Measurements from ENCODE around the gene HSPA4L. TPM values are rescaled to one million over a fixed set of nuclear protein-coding genes. Genes with fewer than 3 reads are reported as not detected.

The HSPA4L gene
- total RNA-seq, 1 experiment from 2014 or later: 5.3 TPM

DNA sequence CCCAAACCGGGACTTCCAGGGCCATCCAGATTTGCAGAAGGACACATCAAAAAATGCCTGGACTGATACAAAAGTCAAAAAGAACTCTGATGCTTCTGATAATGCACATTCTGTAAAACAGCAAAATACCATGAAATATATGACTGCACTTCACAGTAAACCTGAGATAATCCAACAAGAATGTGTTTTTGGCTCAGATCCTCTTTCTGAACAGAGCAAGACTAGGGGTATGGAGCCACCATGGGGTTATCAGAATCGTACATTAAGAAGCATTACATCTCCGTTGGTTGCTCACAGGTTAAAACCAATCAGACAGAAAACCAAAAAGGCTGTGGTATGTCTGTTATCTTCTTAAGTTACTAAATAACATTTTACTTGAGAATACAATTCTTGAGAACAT, 107.8 kb downstream of the HSPA4L start:
- no peaks in the 10 kb centered on the region for H3K9me3 ChIP-seq (ENCODE audit: control insufficient read depth, low read depth, low read length)
- no peak overlapping the region for H3K4me2 ChIP-seq (ENCODE audit: insufficient read depth, insufficient read length, low read length)
- H3K4ac ChIP-seq (ENCODE audit: low read depth, low read length): no peak overlapping the region
- Mint-ChIP-seq H3K27ac (no peak overlapping the region), H3K36me3 (ENCODE audit: insufficient read depth in 1 of 3, low read depth in 3 of 3) (peaks cover 42 to 79% (median 76%) of the 10 kb centered on the region in 3 experiments), H3K27me3 (ENCODE audit: low read depth) (no peaks in the 10 kb centered on the region), H3K9me3 (no peaks in the 10 kb centered on the region), H3K4me3 (no peak overlapping the region), H3K4me1 (no peaks in the 10 kb centered on the region)
- H2BK12ac ChIP-seq (ENCODE audit: insufficient read length, low read depth, low read length): no peak overlapping the region
- H2BK15ac ChIP-seq (ENCODE audit: low read depth, low read length): no peak overlapping the region
- H3K27me3 ChIP-seq (ENCODE audit: insufficient read depth, low read length): no peaks in the 10 kb centered on the region
- H3K23me2 ChIP-seq (ENCODE audit: insufficient read length, low read depth, low read length, poor library complexity, severe bottlenecking): no peaks in the 10 kb centered on the region
- no peaks in the 10 kb centered on the region for H3K4me1 ChIP-seq (ENCODE audit: insufficient read depth, low read length)
- H2AK5ac ChIP-seq (ENCODE audit: insufficient read length, low read length): no peak overlapping the region
- H4K20me1 ChIP-seq (ENCODE audit: control insufficient read depth, insufficient read depth, insufficient read length): no peaks in the 10 kb centered on the region
- H3K27ac ChIP-seq (ENCODE audit: insufficient read length, low read depth, low read length): no peak overlapping the region
- H4K5ac ChIP-seq (ENCODE audit: insufficient read length, low read depth, low read length): no peak overlapping the region
- no peak overlapping the region for H3T11ph ChIP-seq (ENCODE audit: low read length)
- no peak overlapping the region for H2BK20ac ChIP-seq (ENCODE audit: low read depth, low read length, poor library complexity, severe bottlenecking)
- no peak overlapping the region for H3K56ac ChIP-seq (ENCODE audit: insufficient read length, low read depth, low read length)
- no peaks in the 10 kb centered on the region for H3K79me2 ChIP-seq (ENCODE audit: insufficient read depth, low read length)
- no peak overlapping the region for H4K8ac ChIP-seq (replicated peaks; ENCODE audit: insufficient read length, low read depth, low read length)
- H3K23ac ChIP-seq (ENCODE audit: insufficient read length, low read depth, low read length): no peak overlapping the region
- H2BK5ac ChIP-seq (ENCODE audit: insufficient read length, low read length): no peak overlapping the region
- no CpG with 5 or more reads among the region's 3 CpGs for WGBS (ENCODE audit: extremely low coverage, insufficient read length, low lambda C conversion rate)
- no peak overlapping the region for H4K91ac ChIP-seq (ENCODE audit: insufficient read length, low read depth, low read length)
- no peak overlapping the region for H3K14ac ChIP-seq (ENCODE audit: insufficient read depth, low read length)
- DNase-seq: no peak
- no peaks in the 10 kb centered on the region for H3K79me1 ChIP-seq (ENCODE audit: insufficient read depth, low read depth, low read length, poor library complexity, severe bottlenecking)
- H2AFZ ChIP-seq (ENCODE audit: low read length): no peak overlapping the region
- no peak overlapping the region for H3K18ac ChIP-seq (ENCODE audit: insufficient read length, low read depth, low read length)
- no peak overlapping the region for H3K9ac ChIP-seq (ENCODE audit: extremely low read depth, insufficient read length, low read length)
- no peak overlapping the region for H2BK120ac ChIP-seq (ENCODE audit: low read depth, low read length, poor library complexity, severe bottlenecking)
- TF ChIP-seq, protein P1, sequence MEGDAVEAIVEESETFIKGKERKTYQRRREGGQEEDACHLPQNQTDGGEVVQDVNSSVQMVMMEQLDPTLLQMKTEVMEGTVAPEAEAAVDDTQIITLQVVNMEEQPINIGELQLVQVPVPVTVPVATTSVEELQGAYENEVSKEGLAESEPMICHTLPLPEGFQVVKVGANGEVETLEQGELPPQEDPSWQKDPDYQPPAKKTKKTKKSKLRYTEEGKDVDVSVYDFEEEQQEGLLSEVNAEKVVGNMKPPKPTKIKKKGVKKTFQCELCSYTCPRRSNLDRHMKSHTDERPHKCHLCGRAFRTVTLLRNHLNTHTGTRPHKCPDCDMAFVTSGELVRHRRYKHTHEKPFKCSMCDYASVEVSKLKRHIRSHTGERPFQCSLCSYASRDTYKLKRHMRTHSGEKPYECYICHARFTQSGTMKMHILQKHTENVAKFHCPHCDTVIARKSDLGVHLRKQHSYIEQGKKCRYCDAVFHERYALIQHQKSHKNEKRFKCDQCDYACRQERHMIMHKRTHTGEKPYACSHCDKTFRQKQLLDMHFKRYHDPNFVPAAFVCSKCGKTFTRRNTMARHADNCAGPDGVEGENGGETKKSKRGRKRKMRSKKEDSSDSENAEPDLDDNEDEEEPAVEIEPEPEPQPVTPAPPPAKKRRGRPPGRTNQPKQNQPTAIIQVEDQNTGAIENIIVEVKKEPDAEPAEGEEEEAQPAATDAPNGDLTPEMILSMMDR (conservative IDR thresholded peaks at IDR 0.05): no peak

Other genes with a start within 250 kb of the HSPA4L start
- gene INTU, start 149.4 kb upstream of the HSPA4L start, total RNA-seq (2021): 10.7 and 11.4 TPM in 2 replicates
- not detected in 2 replicates for gene SLC25A31, start 51.9 kb upstream of the HSPA4L start, total RNA-seq (2021)
- 36.4 and 40.2 TPM in 2 replicates for gene PLK4, start 98.6 kb downstream of the HSPA4L start, total RNA-seq (2021)
- gene MFSD8, start 182.9 kb downstream of the HSPA4L start, total RNA-seq (2021): 24.0 and 24.8 TPM in 2 replicates
- 16.3 and 16.5 TPM in 2 replicates for gene ABHD18, start 183.1 kb downstream of the HSPA4L start, total RNA-seq (2021)